ENCODE measurements around the gene TCEANC2. TPM values are rescaled to one million over a fixed set of nuclear protein-coding genes. Genes with fewer than 3 reads are reported as not detected.

Gene TCEANC2
- total RNA-seq, 1 donor from 2014 or later: 4.7 TPM

- Histone ChIP-seq H3K36me3 (no peaks in the 10 kb centered on the region), H3K4me1 (no peaks in the 10 kb centered on the region), H3K27ac (no peak overlapping the region), H3K9me3 (no peaks in the 10 kb centered on the region), H3K4me3 (no peak overlapping the region), H3K27me3 (no peaks in the 10 kb centered on the region)
- TF ChIP-seq, protein P1, sequence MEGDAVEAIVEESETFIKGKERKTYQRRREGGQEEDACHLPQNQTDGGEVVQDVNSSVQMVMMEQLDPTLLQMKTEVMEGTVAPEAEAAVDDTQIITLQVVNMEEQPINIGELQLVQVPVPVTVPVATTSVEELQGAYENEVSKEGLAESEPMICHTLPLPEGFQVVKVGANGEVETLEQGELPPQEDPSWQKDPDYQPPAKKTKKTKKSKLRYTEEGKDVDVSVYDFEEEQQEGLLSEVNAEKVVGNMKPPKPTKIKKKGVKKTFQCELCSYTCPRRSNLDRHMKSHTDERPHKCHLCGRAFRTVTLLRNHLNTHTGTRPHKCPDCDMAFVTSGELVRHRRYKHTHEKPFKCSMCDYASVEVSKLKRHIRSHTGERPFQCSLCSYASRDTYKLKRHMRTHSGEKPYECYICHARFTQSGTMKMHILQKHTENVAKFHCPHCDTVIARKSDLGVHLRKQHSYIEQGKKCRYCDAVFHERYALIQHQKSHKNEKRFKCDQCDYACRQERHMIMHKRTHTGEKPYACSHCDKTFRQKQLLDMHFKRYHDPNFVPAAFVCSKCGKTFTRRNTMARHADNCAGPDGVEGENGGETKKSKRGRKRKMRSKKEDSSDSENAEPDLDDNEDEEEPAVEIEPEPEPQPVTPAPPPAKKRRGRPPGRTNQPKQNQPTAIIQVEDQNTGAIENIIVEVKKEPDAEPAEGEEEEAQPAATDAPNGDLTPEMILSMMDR (IDR thresholded peaks at IDR 0.05): no peak
- intact Hi-C loops (cut with DNase I): loop anchor here (10.0 kb wide), 1 partner anchor 425 kb away; no protein-coding TSS in a partner anchor
- DNase-seq (no peak), ATAC-seq (no peak)
Measured at GRCh38 chr1:54069791-54070170, 16.4 kb downstream of the TCEANC2 start.

- TF ChIP-seq, protein P1 (IDR thresholded peaks at IDR 0.05): peak; percentile 86
- intact Hi-C loops (cut with DNase I): loop anchor here (10.0 kb wide), 1 partner anchor 424 kb away; no protein-coding TSS in a partner anchor
Measured at GRCh38 chr1:54070171-54070837, 16.9 kb downstream of the TCEANC2 start.

GRCh38 chr1:54077359-54077758 lies 24.0 kb downstream of the TCEANC2 start:
- intact Hi-C loops (cut with DNase I): loop anchor here (10.0 kb wide), 1 partner anchor 417 kb away; no protein-coding TSS in a partner anchor
- no peaks in the 10 kb centered on the region for H3K27me3 ChIP-seq
- DNase-seq (no peak), ATAC-seq (no peak)
- no peak overlapping the region for H3K4me3 ChIP-seq
- H3K36me3 ChIP-seq: no peaks in the 10 kb centered on the region
- TF ChIP-seq, protein P1 (IDR thresholded peaks at IDR 0.05): no peak
- no peaks in the 10 kb centered on the region for H3K4me1 ChIP-seq
- no peak overlapping the region for H3K27ac ChIP-seq
- no peaks in the 10 kb centered on the region for H3K9me3 ChIP-seq

More at GRCh38 chr1:54070171-54070837, 16.9 kb downstream of the TCEANC2 start:
- peak; percentile 84 for ATAC-seq
- DNase-seq: no peak
- no peaks in the 10 kb centered on the region for H3K36me3 ChIP-seq
- no peak overlapping the region for H3K27ac ChIP-seq
- H3K4me3 ChIP-seq: no peak overlapping the region
- no peaks in the 10 kb centered on the region for H3K9me3 ChIP-seq
- no peaks in the 10 kb centered on the region for H3K4me1 ChIP-seq
- no peaks in the 10 kb centered on the region for H3K27me3 ChIP-seq

GRCh38 chr1:54080598-54081049 lies 27.2 kb downstream of the TCEANC2 start:
- Histone ChIP-seq H3K4me3 (no peak overlapping the region), H3K9me3 (no peaks in the 10 kb centered on the region), H3K36me3 (no peaks in the 10 kb centered on the region), H3K27me3 (no peaks in the 10 kb centered on the region), H3K27ac (no peak overlapping the region), H3K4me1 (no peaks in the 10 kb centered on the region)
- ATAC-seq (no peak), DNase-seq (no peak)
- intact Hi-C loops (cut with DNase I): no loop called here
- TF ChIP-seq, protein P1 (IDR thresholded peaks at IDR 0.05): no peak

DNA sequence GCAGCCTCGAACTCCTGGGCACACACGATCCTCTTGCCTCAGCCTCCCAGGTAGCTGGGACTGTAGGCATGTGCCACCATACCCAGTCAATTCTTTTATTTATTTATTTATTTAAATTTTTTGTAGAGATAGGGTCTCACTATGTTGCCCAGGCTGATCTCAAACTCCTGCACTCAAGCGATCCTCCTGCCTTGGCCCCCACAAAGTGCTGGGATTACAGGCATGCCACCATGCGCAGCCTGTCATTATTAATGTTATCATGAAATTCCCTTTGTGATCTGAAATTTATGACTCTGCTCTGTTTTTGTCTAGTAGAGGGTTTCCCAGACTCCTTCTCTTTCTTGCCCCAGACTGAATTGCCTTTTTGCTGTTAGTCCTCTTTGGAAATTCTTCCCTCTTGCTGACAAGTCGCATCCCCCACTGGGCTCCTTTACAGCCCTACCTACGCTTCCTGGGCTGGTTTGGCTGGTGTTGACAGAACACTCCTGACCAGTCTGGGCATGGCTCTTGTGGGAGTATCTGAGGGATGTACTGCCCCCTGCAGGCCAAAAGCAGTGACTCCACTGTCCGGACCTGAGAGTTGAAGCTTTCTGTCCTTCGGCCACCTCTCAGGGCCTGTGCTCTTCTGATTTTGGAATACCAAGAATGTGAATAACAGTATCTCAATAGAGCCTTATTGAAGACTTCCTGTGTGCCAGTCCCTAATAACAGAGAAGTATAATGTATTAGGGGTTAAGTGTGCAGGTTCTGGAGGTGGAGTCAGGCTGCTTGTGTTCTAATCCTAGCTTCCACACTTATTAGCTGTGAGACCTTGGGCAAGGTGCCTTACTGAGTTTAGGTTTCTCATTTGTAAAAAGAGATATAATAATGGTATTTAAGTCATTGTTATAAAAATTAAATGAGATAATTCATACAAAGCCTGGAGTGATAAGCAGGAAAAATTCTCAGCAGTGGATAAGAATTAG lies 28.2 kb downstream of the TCEANC2 start:
- DNase-seq: peak; percentile 80

More for the DNA sequence above, 28.2 kb downstream of the TCEANC2 start:
- intact Hi-C loops (cut with DNase I): no loop called here
- H3K4me1 ChIP-seq: no peaks in the 10 kb centered on the region
- no peak overlapping the region for H3K27ac ChIP-seq
- no peaks in the 10 kb centered on the region for H3K9me3 ChIP-seq
- H3K4me3 ChIP-seq: no peak overlapping the region
- TF ChIP-seq, protein P1 (IDR thresholded peaks at IDR 0.05): peak; percentile 79
- ATAC-seq: peak; percentile 99
- H3K27me3 ChIP-seq: no peaks in the 10 kb centered on the region
- H3K36me3 ChIP-seq: no peaks in the 10 kb centered on the region
